Measurements from ENCODE around the gene GRK7.

DNA sequence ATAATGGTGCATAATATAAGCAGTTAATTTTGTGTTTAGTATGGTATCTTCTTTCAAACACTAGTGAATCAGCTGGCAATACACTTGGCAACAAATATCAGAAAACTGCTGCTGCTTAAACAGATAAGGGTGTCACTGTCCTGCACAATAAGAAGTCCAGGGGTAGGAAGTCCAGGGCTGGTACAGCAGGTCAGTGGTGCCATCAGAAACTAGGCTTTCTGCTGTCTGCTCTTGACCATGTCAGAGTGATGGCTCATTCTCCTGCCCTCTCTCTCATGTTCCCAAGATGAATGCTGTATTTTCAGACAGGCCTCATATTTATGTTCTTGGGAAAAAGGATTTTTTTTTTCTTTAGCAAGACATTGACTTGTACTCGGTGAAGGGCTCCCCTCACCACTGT is 9.2 kb upstream of the GRK7 start:
- no peak for TF ChIP-seq EZH2 (IDR thresholded peaks at IDR 0.05; ENCODE audit: borderline replicate concordance, low read depth, low read length, poor library complexity, severe bottlenecking)
- TF ChIP-seq, protein P1, sequence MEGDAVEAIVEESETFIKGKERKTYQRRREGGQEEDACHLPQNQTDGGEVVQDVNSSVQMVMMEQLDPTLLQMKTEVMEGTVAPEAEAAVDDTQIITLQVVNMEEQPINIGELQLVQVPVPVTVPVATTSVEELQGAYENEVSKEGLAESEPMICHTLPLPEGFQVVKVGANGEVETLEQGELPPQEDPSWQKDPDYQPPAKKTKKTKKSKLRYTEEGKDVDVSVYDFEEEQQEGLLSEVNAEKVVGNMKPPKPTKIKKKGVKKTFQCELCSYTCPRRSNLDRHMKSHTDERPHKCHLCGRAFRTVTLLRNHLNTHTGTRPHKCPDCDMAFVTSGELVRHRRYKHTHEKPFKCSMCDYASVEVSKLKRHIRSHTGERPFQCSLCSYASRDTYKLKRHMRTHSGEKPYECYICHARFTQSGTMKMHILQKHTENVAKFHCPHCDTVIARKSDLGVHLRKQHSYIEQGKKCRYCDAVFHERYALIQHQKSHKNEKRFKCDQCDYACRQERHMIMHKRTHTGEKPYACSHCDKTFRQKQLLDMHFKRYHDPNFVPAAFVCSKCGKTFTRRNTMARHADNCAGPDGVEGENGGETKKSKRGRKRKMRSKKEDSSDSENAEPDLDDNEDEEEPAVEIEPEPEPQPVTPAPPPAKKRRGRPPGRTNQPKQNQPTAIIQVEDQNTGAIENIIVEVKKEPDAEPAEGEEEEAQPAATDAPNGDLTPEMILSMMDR (conservative IDR thresholded peaks at IDR 0.05; ENCODE audit: low read depth, low read length) = no peak
